Small intestine (tissue), 7 donors: Measurements from ENCODE around the gene PRKCA. TPM values are rescaled to one million over a fixed set of nuclear protein-coding genes. Genes with fewer than 3 reads are reported as not detected.

ENCODE experiments used
- DNase-seq, 2 donors: peaks; one replicate each; pipeline versions ENCODE4 v3.0.0 to v3.0.0-alpha.2; 2013
- FAIRE-seq: peaks from 2 replicates; lab custom pipeline; 2012; peaks lifted over from hg19 to GRCh38; lab: Jason Lieb, UNC
- H3K27ac ChIP-seq, 3 donors: one replicate each; pipeline ENCODE4 v1.5.1; 2013; ENCODE audit warnings: low read length in 2 of 3, mild to moderate bottlenecking in 2 of 3, control low read depth in 1 of 3, inconsistent platforms in 1 of 3, low read depth in 1 of 3, moderate library complexity in 1 of 3
- H3K27me3 ChIP-seq, 3 donors: one replicate each; pipeline ENCODE4 v1.6.1; 2013; ENCODE audit warnings: low read length in 3 of 3, inconsistent platforms in 1 of 3; ENCODE audit not compliant: control insufficient read depth in 3 of 3, insufficient read depth in 3 of 3
- H3K36me3 ChIP-seq, 3 donors: one replicate each; pipeline ENCODE4 v1.6.1; 2013; ENCODE audit warnings: low read length in 3 of 3, inconsistent platforms in 1 of 3, low read depth in 1 of 3, mild to moderate bottlenecking in 1 of 3, moderate library complexity in 1 of 3; ENCODE audit not compliant: control insufficient read depth in 3 of 3, insufficient read depth in 2 of 3
- H3K4me1 ChIP-seq, 3 donors: one replicate each; pipeline ENCODE4 v1.6.1; 2013; ENCODE audit warnings: low read length in 2 of 3, inconsistent platforms in 1 of 3, low read depth in 1 of 3, mild to moderate bottlenecking in 1 of 3, moderate library complexity in 1 of 3; ENCODE audit not compliant: control insufficient read depth in 3 of 3, insufficient read depth in 2 of 3
- H3K4me3 ChIP-seq, 3 donors: one replicate each; pipeline ENCODE4 v1.5.1; 2013; ENCODE audit warnings: low read length in 3 of 3, control low read depth in 1 of 3, inconsistent platforms in 1 of 3, low read depth in 1 of 3, mild to moderate bottlenecking in 1 of 3, moderate library complexity in 1 of 3
- H3K9me3 ChIP-seq, 2 donors: one replicate each; pipeline ENCODE4 v1.6.1; 2013; ENCODE audit warnings: low read depth in 1 of 2, low read length in 1 of 2; ENCODE audit not compliant: control insufficient read depth in 2 of 2, insufficient read depth in 1 of 2
- WGBS, 3 donors: extraction: QIAGEN DNeasy Blood & Tissue Kit; methylation state at CpG; one replicate each; pipeline ENCODE4 v1.1.7; 2013; 5-methylcytosine and 5-hydroxymethylcytosine counted together
- polyA plus RNA-seq, 4 donors: library from polyadenylated mRNA; stranded (reverse) in 3 of 4; unstranded in 1 of 4; fragments of 200-250 nt in 3 of 4; fragments of 120-200 nt in 1 of 4; gene quantifications; one replicate each; pipeline versions ENCODE4 v1.2.1 to v1.2.3, GENCODE V29; 2013
- donor health status: healthy with polysubstance abuse.
- donor health status: control.
- donor health status: control.
- donor health status: Bipolar disorder and iron deficiency.
- donor health status: healthy.

PRKCA gene
- polyA plus RNA-seq, 4 donors = 11.3 to 26.6 (median 22.9) TPM

DNA sequence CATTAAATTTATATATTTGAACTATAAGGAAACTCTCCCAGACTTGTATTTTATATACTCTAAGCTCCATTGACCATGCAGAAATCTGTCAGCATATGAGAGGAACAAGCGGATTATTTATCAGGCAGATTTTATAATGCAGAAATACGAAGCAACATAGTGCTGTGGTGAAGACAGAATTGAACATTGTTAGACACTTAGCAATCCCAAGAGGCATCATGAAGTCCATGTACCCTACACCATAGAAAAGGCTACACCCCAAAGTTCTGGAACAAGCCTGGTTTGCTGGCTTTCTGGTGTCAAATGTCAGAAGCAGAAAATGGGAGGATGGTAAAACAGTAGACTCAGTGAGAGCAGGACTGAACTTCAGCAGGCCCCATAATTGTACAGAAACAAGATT is 241.1 kb downstream of the PRKCA start:
- DNase-seq = no peak
- H3K27ac ChIP-seq = no peak overlapping the region
- peaks cover 6 to 30% (median 9%) of the 10 kb centered on the region in 3 donors for H3K4me1 ChIP-seq

GRCh38 chr17:66545918-66546317 is 243.5 kb downstream of the PRKCA start:
- 90 to 93% (median 92%) methylated on average over 2 of the region's 2 CpGs for WGBS, 3 donors
- no peak for FAIRE-seq
- peaks cover 8 to 35% (median 13%) of the 10 kb centered on the region in 3 donors for H3K4me1 ChIP-seq

More for the DNA sequence above, 241.1 kb downstream of the PRKCA start:
- Histone ChIP-seq H3K36me3 (no peaks in the 10 kb centered on the region), H3K27me3 (no peaks in the 10 kb centered on the region), H3K4me3 (no peak overlapping the region), H3K9me3 (peaks cover 0 to 2% of the 10 kb centered on the region in 2 donors)
- 89 to 94% (median 93%) methylated on average over 2 of the region's 2 CpGs for WGBS, 3 donors
- no peak for FAIRE-seq

GRCh38 chr17:66547151-66547865 is 244.9 kb downstream of the PRKCA start:
- Histone ChIP-seq H3K27me3 (no peaks in the 10 kb centered on the region), H3K27ac (peak overlapping the region in 2 of 3 donors; percentile 35 to 48), H3K36me3 (no peaks in the 10 kb centered on the region), H3K4me3 (no peak overlapping the region), H3K9me3 (peaks cover 0 to 8% of the 10 kb centered on the region in 2 donors), H3K4me1 (peaks cover 7 to 23% (median 13%) of the 10 kb centered on the region in 3 donors)
- FAIRE-seq (no peak), DNase-seq (peak; percentile 44 to 46)
- 52 to 61% (median 53%) methylated on average over 3 of the region's 3 CpGs for WGBS, 3 donors

More at GRCh38 chr17:66545918-66546317, 243.5 kb downstream of the PRKCA start:
- no peak for DNase-seq
- H3K27me3 ChIP-seq = no peaks in the 10 kb centered on the region
- no peak overlapping the region for H3K4me3 ChIP-seq
- no peak overlapping the region for H3K27ac ChIP-seq
- H3K36me3 ChIP-seq = no peaks in the 10 kb centered on the region
- peaks cover 0 to 2% of the 10 kb centered on the region in 2 donors for H3K9me3 ChIP-seq

DNA sequence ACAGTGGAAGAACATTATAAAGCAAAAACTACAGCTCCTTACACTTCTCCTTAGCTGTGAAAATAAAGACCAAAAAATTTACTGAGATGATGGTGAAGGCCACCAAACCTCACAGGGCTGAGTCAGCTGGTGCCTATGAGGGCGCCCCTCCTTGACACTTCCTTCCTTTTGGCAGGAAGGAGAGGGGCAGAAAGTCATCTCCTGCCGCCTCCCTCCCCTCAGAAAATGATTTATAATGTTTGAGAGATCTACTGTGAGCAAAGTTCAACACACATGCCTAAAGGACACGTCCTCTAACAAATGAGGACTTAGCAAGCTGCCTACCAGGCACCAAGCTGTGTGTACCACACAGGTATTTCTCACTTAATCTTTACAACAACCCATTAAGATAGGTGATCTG is 245.7 kb downstream of the PRKCA start:
- Histone ChIP-seq H3K4me3 (no peak overlapping the region), H3K4me1 (peaks cover 5 to 19% (median 13%) of the 10 kb centered on the region in 3 donors), H3K36me3 (no peaks in the 10 kb centered on the region), H3K27ac (peak overlapping the region; percentile 3 to 35 (median 30)), H3K9me3 (peaks cover 0 to 12% of the 10 kb centered on the region in 2 donors), H3K27me3 (no peaks in the 10 kb centered on the region)
- no peak for FAIRE-seq
- DNase-seq = peak; percentile 45 to 48
- 27 to 39% (median 36%) methylated on average over 3 of the region's 3 CpGs for WGBS, 3 donors

DNA sequence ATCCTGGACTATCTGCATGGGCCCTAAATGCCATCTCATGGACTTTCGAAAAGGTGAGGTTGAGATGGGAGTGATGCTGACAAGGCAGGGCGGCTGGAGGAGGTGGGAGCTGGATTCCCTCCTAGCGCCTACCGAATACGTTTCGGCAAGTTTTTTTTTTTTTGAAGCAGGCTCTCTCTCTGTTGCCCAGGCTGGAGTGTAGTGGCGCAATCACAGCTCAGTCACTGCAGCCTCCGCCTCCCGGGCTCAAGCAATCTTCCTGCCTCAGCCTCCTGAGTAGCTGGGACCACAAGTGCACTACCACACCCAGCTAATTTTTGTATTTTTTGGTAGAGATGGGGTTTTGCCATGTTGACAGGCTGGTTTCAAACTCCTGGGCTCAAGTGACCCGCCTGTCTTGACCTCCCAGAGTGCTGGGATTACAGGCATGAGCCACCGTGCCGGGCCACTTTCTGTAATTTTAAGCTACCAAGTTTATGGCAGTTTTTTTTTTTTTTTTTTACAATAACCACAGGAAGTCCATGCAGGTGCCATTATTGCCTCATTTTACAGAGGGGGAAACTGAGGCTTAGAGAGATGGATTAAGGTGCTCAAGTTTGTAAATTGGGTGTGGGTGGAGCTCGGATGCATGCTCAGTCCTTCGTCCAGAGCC is 246.4 kb downstream of the PRKCA start:
- Histone ChIP-seq H3K27ac (peak overlapping the region in 1 of 3 donors; percentile 26), H3K4me3 (no peak overlapping the region), H3K9me3 (peaks cover 0 to 12% of the 10 kb centered on the region in 2 donors), H3K27me3 (no peaks in the 10 kb centered on the region), H3K4me1 (peaks cover 5 to 19% (median 13%) of the 10 kb centered on the region in 3 donors), H3K36me3 (no peaks in the 10 kb centered on the region)
- 89 to 97% (median 90%) methylated on average over 14 of the region's 14 CpGs for WGBS, 3 donors
- DNase-seq = no peak
- FAIRE-seq = no peak

DNA sequence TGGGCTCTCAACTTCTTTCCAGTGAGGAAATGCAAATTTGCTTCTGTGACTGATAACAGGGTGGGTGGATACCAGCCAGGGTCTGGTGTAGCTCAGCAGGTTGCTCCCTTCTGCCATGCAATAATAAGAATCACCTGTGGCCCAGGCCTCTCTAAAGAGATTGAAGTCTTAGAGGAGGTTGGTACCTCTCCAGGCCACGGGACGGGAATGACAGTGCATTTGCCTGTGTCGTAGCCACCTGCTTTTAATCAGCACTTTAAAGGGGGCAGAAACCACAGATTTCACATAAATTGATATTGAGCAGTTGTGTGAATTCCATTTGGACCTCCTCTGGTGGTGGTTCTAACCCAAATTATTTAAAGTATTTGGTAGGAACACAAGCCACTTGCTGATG is 246.9 kb downstream of the PRKCA start:
- Histone ChIP-seq H3K4me1 (peaks cover 5 to 19% (median 13%) of the 10 kb centered on the region in 3 donors), H3K36me3 (no peaks in the 10 kb centered on the region), H3K27ac (no peak overlapping the region), H3K4me3 (no peak overlapping the region), H3K9me3 (peaks cover 0 to 12% of the 10 kb centered on the region in 2 donors), H3K27me3 (no peaks in the 10 kb centered on the region)
- FAIRE-seq = no peak
- 90 to 94% (median 91%) methylated on average over 3 of the region's 3 CpGs for WGBS, 3 donors
- DNase-seq = peak in 1 of 2 donors; percentile 15

DNA sequence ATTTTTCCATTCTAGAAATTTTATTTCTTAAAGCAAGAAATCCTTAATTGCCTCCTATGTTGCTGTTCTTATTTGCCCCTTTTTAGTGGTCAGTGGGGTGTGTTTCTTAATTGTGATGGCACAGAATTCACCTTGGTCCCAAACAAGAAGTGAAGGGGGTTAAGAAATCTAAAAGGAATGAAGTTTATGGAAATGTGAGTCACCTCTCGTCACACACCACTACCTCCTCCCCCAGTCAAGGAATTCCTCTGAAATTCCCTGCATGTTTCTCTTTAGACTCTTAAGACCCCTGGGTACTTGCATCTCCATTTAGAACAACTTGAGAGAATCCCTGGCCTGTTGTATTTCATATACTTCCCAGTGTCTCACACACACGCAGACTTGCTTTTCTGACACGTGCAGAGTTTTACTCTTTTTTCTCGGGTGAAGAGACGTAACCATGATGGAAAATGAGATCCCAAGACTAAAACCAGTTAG is 247.4 kb downstream of the PRKCA start:
- H3K27ac ChIP-seq = no peak overlapping the region
- peaks cover 5 to 19% (median 13%) of the 10 kb centered on the region in 3 donors for H3K4me1 ChIP-seq
- H3K36me3 ChIP-seq = no peaks in the 10 kb centered on the region
- DNase-seq (no peak), FAIRE-seq (no peak)
- H3K9me3 ChIP-seq = peaks cover 0 to 12% of the 10 kb centered on the region in 2 donors
- H3K27me3 ChIP-seq = no peaks in the 10 kb centered on the region
- H3K4me3 ChIP-seq = no peak overlapping the region
- 82 to 88% (median 86%) methylated on average over 5 of the region's 5 CpGs for WGBS, 3 donors

- no peaks in the 10 kb centered on the region for H3K36me3 ChIP-seq
- FAIRE-seq (no peak), DNase-seq (no peak)
- no peak overlapping the region for H3K4me3 ChIP-seq
- WGBS, 3 donors = 93 to 97% (median 94%) methylated on average over 2 of the region's 2 CpGs
- H3K27me3 ChIP-seq = no peaks in the 10 kb centered on the region
- H3K4me1 ChIP-seq = peaks cover 5 to 19% (median 10%) of the 10 kb centered on the region in 3 donors
- no peak overlapping the region for H3K27ac ChIP-seq
- peaks cover 0 to 10% of the 10 kb centered on the region in 2 donors for H3K9me3 ChIP-seq
Observed at GRCh38 chr17:66551839-66552238, 249.4 kb downstream of the PRKCA start.
